K562 (cell line): ENCODE data around the gene PYGO2. TPM values are rescaled to one million over a fixed set of nuclear protein-coding genes. Genes with fewer than 3 reads are reported as not detected.
A peak's percentile ranks its signal among the peaks of the same experiment; 100 is the strongest.

Experiments used
- CC2D1A ChIP-seq: fragments of 450-650 bp; IDR thresholded peaks from 2 replicates; pipeline ENCODE4 v1.6.1; 2017; ENCODE audit warnings: mild to moderate bottlenecking
- CHD1 ChIP-seq: fragments of 200-600 bp; sonication (generic); IDR thresholded peaks from one replicate; pipeline ENCODE4 v1.6.1; 2012; ENCODE audit warnings: mild to moderate bottlenecking, moderate library complexity, low read length, inconsistent platforms
- E2F3 ChIP-seq: fragments of 250-450 bp; sonication (Bioruptor Pico); IDR thresholded peaks from 2 replicates; pipeline ENCODE4 v1.4.0; 2020; ENCODE audit warnings: mild to moderate bottlenecking
- FOXP1 ChIP-seq: sonication (generic); formaldehyde crosslinking; IDR thresholded peaks from 2 replicates; pipeline ENCODE4 v1.8.0; 2022; ENCODE audit warnings: mild to moderate bottlenecking, missing genetic modification reagents
- GATAD2A ChIP-seq: fragments of 450-650 bp; IDR thresholded peaks from 2 replicates; pipeline ENCODE4 v1.6.1; 2017
- MAFG ChIP-seq: fragments of 450-650 bp; conservative IDR thresholded peaks from 2 replicates; pipeline ENCODE4 v1.6.1; 2016; ENCODE audit warnings: missing genetic modification characterization, missing compliant biosample characterization
- PHF8 ChIP-seq: fragments of 200-600 bp; sonication (generic); IDR thresholded peaks from 2 replicates; pipeline ENCODE4 v1.6.1; 2012; ENCODE audit warnings: mixed run types, mild to moderate bottlenecking, inconsistent platforms, low read length, moderate library complexity, borderline replicate concordance
- SIRT6 ChIP-seq: IDR thresholded peaks from one replicate; pipeline ENCODE4 v1.6.1; 2012; ENCODE audit warnings: low read depth, mild to moderate bottlenecking, control low read depth, inconsistent platforms, low read length, moderate library complexity
- STAT5A ChIP-seq: IDR thresholded peaks from 2 replicates; pipeline ENCODE4 v1.6.1; 2012; ENCODE audit warnings: low read length, inconsistent platforms, borderline replicate concordance
- USF2 ChIP-seq: sonication (generic); formaldehyde crosslinking; IDR thresholded peaks from 2 replicates; pipeline ENCODE4 v1.5.0; 2020; ENCODE audit warnings: missing genetic modification reagents
- ZBTB2 ChIP-seq: fragments of 450-650 bp; IDR thresholded peaks from 2 replicates; pipeline ENCODE4 v1.6.1; 2016; ENCODE audit warnings: antibody characterized with exemption
- ZBTB26 ChIP-seq: fragments of 450-650 bp; formaldehyde crosslinking; IDR thresholded peaks from 2 replicates; pipeline ENCODE4 v1.4.0; 2022; ENCODE audit warnings: missing genetic modification characterization
- ZBTB49 ChIP-seq: sonication (generic); formaldehyde crosslinking; IDR thresholded peaks from 2 replicates; pipeline ENCODE4 v1.8.0; 2022; ENCODE audit warnings: missing genetic modification reagents, mild to moderate bottlenecking, borderline replicate concordance
- ZBTB5 ChIP-seq: fragments of 450-650 bp; IDR thresholded peaks from 2 replicates; pipeline ENCODE4 v1.6.1; 2017; ENCODE audit warnings: antibody characterized with exemption
- ZNF165 ChIP-seq: fragments of 250-450 bp; sonication (Bioruptor Pico); IDR thresholded peaks from 2 replicates; pipeline ENCODE4 v1.4.0; 2020; ENCODE audit warnings: borderline replicate concordance
- ZNF512 ChIP-seq: IDR thresholded peaks from 2 replicates; pipeline ENCODE4 v1.6.1; 2016; ENCODE audit warnings: missing genetic modification characterization, missing compliant biosample characterization
- ZNF707 ChIP-seq: fragments of 250-450 bp; sonication (Bioruptor Pico); conservative IDR thresholded peaks from 2 replicates; pipeline ENCODE4 v1.8.0; 2022; ENCODE audit warnings: inconsistent platforms, mild to moderate bottlenecking, moderate library complexity
- polyA plus RNA-seq, 8 experiments: library from polyadenylated mRNA; depleted of rRNA in 4 of 8; stranded (reverse) in 5 of 8; unstranded in 3 of 8; fragments of >200 nt; fragmentation: Nextera tagmentation in 2 of 8; fragmentation: Illumina TruSeq in 1 of 8; extraction: Ambion mirVana in 2 of 8; extraction: Trizol in 1 of 8; gene quantifications; 2 replicates each; pipeline versions ENCODE4 v1.2.1 to v1.2.3, GENCODE V29; 2011 to 2014; ENCODE audit warnings: inconsistent platforms in 1 of 8, missing spikeins in 1 of 8
- total RNA-seq, 7 experiments: library from RNA; depleted of rRNA in 6 of 7; stranded (reverse); fragments of >200 nt in 6 of 7; fragmentation: Illumina TruSeq in 2 of 7; extraction: Trizol in 2 of 7; gene quantifications; 2 replicates each; pipeline versions ENCODE4 v1.2.1 to v1.2.3, GENCODE V29; 2011 to 2021; ENCODE audit warnings: low replicate concordance in 1 of 7

Gene PYGO2
- total and polyA plus RNA-seq, 9 of the 15 experiments (the other 6 are each of a cell fraction or from before 2014, with no cell fraction given), result 8.3 to 36.2 (median 18.2) TPM

GRCh38 chr1:154973344-154974101 lies 11.9 kb upstream of the PYGO2 start (continued):
- TF ChIP-seq FOXP1 (CRISPR knock-in tag), result no peak
- TF ChIP-seq ZNF707 (CRISPR knock-in tag), result no peak
- no peak for TF ChIP-seq SIRT6
- no peak for TF ChIP-seq STAT5A
- TF ChIP-seq ZNF512 (tag), result no peak
- no peak for TF ChIP-seq E2F3
- 0 out of 2 replicates have a peak, but pooled peaks have one; percentile 49 for TF ChIP-seq ZBTB2
- TF ChIP-seq ZBTB5, result no peak
- TF ChIP-seq ZBTB49 (CRISPR knock-in tag), result no peak
- no peak for TF ChIP-seq GATAD2A
- no peak for TF ChIP-seq ZBTB26 (CRISPR knock-in tag)
- peak; percentile 48; the same call in 1 of the 2 replicates for TF ChIP-seq CC2D1A
- TF ChIP-seq MAFG (tag), result no peak
- peak; percentile 79 for TF ChIP-seq CHD1
- no peak for TF ChIP-seq PHF8
- TF ChIP-seq USF2 (CRISPR knock-in tag), result no peak
- TF ChIP-seq ZNF165 (CRISPR knock-in tag), result no peak
